Brain microvascular endothelial cell (primary cell): ENCODE data around the gene MYO7A.

Source experiments
- DNase-seq: peaks from one replicate; pipeline ENCODE4 v3.0.0-alpha.2; 2020
- H3K27ac ChIP-seq: fragments of 250-450 bp; sonication (Bioruptor Pico); 2 replicates; pipeline ENCODE4 v1.5.1; 2020; ENCODE audit warnings: mild to moderate bottlenecking, moderate library complexity
- H3K27me3 ChIP-seq: fragments of 250-450 bp; sonication (Bioruptor Pico); replicated peaks from 2 replicates; pipeline ENCODE4 v1.5.1; 2020; ENCODE audit warnings: mild to moderate bottlenecking
- H3K36me3 ChIP-seq: fragments of 250-450 bp; sonication (Bioruptor Pico); replicated peaks from 2 replicates; pipeline ENCODE4 v1.5.1; 2020; ENCODE audit warnings: mild to moderate bottlenecking
- H3K4me3 ChIP-seq: 2 replicates; pipeline ENCODE4 v1.5.1; 2011; ENCODE audit warnings: low read depth, mild to moderate bottlenecking, control low read depth, low read length, moderate library complexity
- in situ Hi-C: cut with HindIII; loops from 2 replicates; pipeline ENCODE4 v1.10.0; 2017; ENCODE audit warnings: low sequenced_read_pairs, low pct_ligation_motif_present
- TF ChIP-seq, protein P1 (sequence below): IDR thresholded peaks from 2 replicates; pipeline ENCODE4 v1.5.1; 2011; ENCODE audit warnings: low read depth, mild to moderate bottlenecking, moderate library complexity, low read length, control low read depth, inconsistent platforms; ENCODE audit errors: missing control alignments

The MYO7A gene

DNA sequence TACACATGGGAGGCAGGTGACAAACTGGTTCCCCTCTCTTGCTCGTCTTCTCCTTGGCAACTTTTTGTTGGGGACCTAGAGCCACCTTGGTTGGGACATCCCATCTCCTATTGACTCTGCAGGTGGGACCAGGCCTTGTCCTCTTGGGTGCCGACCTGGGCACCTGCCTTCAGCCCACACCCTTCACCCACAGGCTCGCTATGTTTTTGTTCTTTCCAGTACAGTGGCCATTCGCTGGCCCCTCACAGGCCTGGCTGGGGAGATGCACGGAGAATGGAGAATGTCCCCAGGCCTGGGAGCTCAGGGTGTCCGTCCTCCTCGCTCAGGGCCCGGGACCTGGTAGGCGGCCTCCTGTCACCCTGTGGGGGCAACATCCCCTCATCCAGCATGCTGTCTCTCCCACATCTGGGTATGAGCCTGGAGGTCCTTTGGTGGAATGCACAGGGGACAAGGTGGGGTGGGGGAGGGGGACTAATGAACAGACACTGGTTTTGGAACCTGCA lies 40.3 kb upstream of the MYO7A start:
- no peaks in the 10 kb centered on the region for H3K27me3 ChIP-seq
- in situ Hi-C loops = no loop called here
- no peak for DNase-seq
- peaks cover 3% of the 10 kb centered on the region for H3K36me3 ChIP-seq
- no peak overlapping the region for H3K4me3 ChIP-seq
- no peak overlapping the region for H3K27ac ChIP-seq
- TF ChIP-seq, protein P1, sequence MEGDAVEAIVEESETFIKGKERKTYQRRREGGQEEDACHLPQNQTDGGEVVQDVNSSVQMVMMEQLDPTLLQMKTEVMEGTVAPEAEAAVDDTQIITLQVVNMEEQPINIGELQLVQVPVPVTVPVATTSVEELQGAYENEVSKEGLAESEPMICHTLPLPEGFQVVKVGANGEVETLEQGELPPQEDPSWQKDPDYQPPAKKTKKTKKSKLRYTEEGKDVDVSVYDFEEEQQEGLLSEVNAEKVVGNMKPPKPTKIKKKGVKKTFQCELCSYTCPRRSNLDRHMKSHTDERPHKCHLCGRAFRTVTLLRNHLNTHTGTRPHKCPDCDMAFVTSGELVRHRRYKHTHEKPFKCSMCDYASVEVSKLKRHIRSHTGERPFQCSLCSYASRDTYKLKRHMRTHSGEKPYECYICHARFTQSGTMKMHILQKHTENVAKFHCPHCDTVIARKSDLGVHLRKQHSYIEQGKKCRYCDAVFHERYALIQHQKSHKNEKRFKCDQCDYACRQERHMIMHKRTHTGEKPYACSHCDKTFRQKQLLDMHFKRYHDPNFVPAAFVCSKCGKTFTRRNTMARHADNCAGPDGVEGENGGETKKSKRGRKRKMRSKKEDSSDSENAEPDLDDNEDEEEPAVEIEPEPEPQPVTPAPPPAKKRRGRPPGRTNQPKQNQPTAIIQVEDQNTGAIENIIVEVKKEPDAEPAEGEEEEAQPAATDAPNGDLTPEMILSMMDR = no peak

DNA sequence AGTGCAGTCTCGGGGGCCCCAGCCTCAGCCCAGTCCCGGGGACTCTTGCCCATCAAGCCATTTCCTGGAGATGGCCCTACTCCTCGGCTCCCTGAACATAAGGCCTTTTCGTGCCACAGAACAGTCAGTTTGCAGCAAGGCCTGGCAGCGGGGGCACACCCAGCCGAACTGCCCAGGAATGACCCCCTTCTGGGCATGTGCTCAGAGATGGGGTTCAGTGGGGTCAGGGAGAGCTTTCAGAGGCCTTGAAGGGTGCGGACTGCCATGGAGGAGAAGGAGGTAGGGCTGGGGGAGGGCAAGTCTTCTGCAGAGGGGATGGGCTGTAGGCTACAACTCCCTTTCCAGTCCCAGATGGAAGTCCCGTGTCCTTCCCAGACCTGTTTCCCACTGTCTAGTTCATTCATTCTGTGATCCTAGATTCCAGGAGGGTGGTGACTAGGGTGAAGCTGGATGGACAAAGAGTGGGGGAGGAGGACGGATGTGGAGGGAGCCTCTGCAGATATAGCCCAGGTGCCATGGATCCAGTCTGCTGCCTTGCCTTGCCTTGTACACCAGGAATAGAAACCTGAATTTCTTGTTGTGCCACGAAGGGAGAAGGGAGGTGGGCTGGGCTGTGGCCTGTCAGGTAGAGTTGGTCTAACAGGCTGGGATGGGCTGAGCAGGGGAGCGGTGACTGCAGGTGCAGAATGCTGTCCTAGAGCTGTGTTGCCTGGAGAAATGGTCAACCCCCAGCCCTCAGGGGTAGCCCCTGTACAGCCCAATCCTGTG lies 39.6 kb upstream of the MYO7A start:
- Histone ChIP-seq H3K4me3 (no peak overlapping the region), H3K27me3 (no peaks in the 10 kb centered on the region), H3K27ac (no peak overlapping the region), H3K36me3 (peaks cover 3% of the 10 kb centered on the region)
- in situ Hi-C loops = no loop called here
- DNase-seq = no peak
- TF ChIP-seq, protein P1 = no peak

DNA sequence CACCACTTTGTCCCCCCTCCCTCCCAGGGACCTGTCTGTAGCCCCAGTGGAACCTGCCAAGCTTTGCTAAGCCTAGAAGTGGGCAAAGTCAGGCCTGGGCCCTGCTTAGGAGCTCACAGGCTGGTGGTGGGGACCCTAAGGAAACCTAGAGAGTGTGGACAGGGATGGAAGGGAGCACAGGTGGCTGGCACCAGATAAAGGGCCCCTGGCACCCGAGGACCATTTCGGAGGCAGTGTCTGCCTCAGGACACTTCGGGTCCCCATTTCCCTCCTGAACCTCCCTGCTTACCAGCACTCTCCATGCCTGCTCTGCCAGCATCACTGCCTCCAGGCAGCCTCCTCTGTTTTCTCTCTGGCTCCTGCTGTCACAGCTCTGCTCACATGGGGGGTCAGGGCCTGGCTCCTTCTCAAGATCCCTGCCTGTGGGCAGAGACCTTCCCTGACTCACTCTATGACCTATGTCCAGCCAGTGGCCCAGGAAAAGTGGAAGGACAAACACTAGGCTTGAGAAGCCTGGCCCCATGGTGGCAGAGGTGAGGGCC lies 39.0 kb upstream of the MYO7A start:
- H3K27ac ChIP-seq = no peak overlapping the region
- in situ Hi-C loops = no loop called here
- H3K36me3 ChIP-seq = peaks cover 3% of the 10 kb centered on the region
- no peak for DNase-seq
- H3K27me3 ChIP-seq = no peaks in the 10 kb centered on the region
- TF ChIP-seq, protein P1 = no peak
- H3K4me3 ChIP-seq = no peak overlapping the region

DNA sequence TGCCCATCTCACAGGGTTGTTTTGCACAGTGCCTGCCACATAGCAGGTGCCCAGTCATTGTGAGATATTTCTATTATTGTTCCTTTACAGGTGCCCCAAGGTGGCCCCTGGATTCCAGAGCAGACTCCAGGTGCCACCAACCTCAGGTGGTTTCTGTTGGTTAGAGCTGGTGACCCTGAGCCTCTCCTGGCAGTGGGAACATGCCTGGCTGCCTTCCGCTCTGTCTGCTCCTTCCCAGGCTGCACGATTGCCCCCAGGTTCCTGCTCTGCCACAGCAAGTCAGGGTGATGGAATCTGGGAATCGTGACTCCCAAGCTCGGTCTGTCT lies 38.0 kb upstream of the MYO7A start:
- TF ChIP-seq, protein P1 = no peak
- Histone ChIP-seq H3K4me3 (no peak overlapping the region), H3K36me3 (peaks cover 3% of the 10 kb centered on the region), H3K27ac (no peak overlapping the region), H3K27me3 (no peaks in the 10 kb centered on the region)
- no peak for DNase-seq
- in situ Hi-C loops = no loop called here

DNA sequence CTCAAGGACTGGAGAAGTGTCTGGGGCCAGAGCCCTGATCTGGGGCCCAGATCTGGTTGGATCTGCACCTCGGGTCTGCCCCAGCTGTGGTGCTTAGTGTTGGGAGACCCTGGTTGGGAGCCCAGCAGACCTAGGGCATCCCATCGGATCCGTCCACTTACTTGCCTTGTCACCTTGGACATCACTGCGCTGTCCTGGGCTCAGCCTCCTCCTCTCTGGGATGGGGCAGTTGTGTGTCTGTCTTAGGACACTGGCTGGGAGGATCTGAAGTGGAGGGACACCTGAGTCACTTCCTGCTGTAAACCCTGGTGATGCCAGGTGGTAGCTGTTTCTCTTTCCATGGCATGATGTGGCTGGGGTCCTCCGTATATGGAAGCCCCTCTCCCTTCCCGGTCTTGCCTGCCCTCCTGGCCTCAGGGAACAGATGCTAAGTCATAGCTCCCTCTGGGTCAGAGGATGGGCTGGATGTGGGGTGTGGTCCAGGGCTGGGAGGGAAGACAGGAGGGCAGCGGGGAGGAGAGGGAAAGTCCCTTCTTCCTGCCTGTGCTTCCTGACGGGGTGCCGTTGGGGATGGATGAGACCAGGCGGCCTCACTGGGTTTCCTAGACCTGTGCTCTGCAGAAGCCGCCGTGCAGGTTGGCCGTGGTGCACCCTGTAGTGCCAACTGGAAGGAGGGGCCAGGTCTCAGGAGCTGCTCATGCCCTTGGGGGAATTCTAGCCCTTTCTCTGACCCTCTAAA lies 37.5 kb upstream of the MYO7A start:
- Histone ChIP-seq H3K36me3 (peaks cover 2% of the 10 kb centered on the region), H3K27ac (no peak overlapping the region), H3K4me3 (no peak overlapping the region), H3K27me3 (no peaks in the 10 kb centered on the region)
- in situ Hi-C loops = no loop called here
- TF ChIP-seq, protein P1 = no peak
- no peak for DNase-seq
